D721Med (cell line): ENCODE data around the gene IRGC.

Experiments used
- DNase-seq: peaks from one replicate; pipeline ENCODE4 v3.0.0; 2011; ENCODE audit warnings: low spot score; ENCODE audit not compliant: insufficient read length
- FAIRE-seq: peaks from 2 replicates; lab custom pipeline; 2011; peaks lifted over from hg19 to GRCh38; lab: Jason Lieb, UNC
- TF ChIP-seq, protein P1 (sequence below): IDR thresholded peaks from 2 replicates; pipeline ENCODE4 v1.5.1; 2012; ENCODE audit warnings: mild to moderate bottlenecking, control low read depth; ENCODE audit not compliant: insufficient read depth; ENCODE audit errors: missing control alignments

The IRGC gene

DNA sequence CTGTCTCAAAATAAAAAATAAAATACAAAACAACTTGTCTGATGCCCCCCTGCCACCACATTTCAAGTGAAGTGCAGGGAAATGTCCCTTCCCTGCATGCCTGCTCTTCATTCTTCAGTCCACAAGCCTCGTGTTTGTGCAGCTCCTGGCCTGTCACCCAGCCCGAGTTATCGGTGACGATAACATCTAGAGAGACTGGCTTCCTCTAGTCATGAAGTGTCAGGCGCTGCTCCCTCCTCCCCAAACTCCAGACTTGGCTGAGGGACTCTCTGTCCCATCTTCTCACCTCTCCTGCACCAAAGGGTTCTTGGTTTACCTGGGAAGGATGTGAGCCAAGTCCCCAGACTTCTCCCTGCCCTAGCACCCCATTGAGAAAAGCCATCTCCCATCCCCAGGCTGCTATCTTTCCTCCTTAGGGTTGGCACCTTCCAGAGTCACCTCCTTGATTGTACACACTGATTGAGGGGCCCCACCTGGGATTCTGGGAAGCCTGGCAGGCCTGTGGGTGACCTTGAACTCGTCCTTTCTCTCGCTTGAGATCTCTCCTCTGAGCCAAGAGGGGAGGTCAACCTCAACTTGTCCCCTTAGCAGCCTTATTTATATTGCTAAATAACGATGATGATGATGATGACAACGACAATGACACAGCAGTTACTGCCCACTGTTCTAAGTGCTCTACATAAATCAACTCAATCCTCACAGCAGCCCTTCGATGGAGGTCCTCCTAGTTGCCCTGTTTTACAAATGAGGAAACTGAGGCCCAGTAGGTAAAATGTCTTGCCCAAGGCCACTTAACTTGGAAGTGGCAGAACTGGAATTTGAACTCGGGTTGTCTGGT, 32.8 kb upstream of the IRGC start:
- DNase-seq: no peak
- TF ChIP-seq, protein P1, sequence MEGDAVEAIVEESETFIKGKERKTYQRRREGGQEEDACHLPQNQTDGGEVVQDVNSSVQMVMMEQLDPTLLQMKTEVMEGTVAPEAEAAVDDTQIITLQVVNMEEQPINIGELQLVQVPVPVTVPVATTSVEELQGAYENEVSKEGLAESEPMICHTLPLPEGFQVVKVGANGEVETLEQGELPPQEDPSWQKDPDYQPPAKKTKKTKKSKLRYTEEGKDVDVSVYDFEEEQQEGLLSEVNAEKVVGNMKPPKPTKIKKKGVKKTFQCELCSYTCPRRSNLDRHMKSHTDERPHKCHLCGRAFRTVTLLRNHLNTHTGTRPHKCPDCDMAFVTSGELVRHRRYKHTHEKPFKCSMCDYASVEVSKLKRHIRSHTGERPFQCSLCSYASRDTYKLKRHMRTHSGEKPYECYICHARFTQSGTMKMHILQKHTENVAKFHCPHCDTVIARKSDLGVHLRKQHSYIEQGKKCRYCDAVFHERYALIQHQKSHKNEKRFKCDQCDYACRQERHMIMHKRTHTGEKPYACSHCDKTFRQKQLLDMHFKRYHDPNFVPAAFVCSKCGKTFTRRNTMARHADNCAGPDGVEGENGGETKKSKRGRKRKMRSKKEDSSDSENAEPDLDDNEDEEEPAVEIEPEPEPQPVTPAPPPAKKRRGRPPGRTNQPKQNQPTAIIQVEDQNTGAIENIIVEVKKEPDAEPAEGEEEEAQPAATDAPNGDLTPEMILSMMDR: no peak

DNA sequence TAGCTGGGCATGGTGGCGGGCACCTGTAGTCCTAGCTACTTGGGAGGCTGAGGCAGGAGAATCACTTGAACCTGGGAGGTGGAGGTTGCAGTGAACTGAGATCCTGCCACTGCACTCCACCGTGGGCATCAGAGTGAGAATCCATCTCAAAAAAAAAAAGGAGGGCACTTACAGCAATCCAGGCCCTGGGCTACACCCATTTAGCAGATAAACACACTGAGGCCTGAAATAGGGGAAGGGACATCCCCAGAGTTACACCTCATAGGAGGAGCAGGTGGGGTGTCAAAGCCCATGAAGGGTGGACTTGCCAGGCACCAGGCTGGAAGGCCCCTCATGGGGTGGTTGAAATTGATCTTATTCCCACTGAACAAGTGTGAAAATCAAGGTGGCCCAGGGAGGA, 32.0 kb upstream of the IRGC start:
- FAIRE-seq: no peak
- DNase-seq: no peak
- TF ChIP-seq, protein P1: no peak

More for the DNA sequence above, 32.8 kb upstream of the IRGC start:
- no peak for FAIRE-seq

DNA sequence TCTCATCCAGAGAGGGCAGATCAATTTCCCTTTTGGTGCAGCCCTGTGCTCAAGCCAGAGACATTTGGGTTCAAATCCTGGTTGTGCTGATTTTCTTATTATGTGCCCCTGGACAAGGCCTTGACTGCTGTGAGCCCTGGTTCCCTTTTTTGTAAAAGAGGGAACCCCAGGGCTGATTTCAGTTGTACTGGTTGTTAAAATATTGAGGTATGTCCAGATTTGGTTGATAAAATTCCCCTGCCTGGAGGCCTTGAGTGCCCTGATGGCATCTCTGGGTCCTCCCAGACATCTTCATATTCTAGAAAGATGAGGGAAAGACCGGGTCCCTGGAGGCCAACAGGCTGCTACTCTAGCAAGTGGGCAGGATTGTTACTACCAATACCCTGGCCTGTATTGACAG, 31.6 kb upstream of the IRGC start:
- TF ChIP-seq, protein P1: no peak
- DNase-seq: no peak
- no peak for FAIRE-seq

DNA sequence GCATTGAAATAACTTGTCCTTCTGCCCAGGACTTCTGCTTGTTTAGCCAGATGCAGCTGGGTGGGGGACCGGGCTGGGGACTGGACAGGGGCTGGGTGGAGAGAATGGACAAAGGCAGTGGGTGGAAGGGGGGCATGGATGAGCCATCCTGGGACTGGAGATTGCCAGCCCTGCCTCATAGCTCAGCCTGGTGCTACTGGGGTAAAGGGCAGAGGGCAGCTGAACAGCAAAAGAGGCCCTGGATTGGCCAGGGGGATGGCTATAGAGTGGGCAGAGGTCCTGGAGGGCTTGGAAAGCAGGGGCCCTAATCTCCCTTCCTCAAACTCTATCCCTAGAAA, 28.2 kb upstream of the IRGC start:
- FAIRE-seq: no peak

DNA sequence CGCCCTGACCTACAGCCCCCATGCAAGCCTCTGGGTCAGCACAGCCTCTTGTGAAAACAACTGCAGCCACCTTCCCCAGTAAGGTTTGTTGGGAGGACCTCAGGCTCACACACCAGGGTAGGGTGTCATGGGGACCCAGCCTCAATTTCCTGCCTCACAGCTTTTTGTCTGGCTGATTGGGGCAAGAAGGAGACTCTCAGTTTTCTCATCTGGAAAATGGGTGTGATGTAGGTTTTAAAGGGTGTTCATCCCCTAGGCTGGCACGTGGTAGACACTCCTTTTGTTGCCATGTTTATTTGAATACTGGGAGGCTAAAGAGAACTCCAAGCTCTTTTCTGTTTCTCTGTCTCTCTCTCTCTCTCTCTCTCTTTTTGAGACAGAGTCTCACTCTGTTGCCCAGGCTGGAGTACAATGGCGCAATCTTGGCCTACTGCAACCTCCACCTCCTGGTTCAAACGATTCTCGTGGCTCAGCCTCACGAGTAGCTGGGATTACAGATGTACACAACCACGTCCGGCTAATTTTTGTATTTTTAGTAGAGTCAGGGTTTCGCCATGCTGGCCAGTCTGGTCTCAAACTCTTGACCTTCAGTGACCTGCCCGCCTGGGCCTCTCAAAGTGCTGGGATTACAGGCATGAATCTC, 27.7 kb upstream of the IRGC start:
- FAIRE-seq (no peak), DNase-seq (no peak)
- TF ChIP-seq, protein P1: no peak

More for the DNA sequence above, 28.2 kb upstream of the IRGC start:
- DNase-seq: no peak
- TF ChIP-seq, protein P1: no peak

DNA sequence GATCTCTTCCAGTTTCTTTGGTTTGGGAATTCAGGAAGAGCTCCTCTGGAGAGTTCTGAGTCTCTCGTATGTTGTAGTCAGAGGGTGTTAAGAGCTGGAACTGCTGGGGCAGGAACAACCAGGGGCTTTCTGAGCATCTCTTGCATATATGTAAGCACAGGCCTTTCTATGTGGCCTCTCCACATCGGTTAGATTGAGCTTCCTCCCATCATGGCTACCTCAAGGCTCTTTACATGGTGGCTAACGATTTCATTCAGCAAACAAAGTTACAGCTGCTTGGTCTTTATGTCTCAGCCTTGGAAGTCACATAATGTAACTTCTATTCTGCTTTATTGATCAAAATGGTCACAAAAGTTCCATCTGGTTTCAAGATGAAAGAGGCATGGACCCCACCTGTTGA, 25.4 kb upstream of the IRGC start:
- DNase-seq (no peak), FAIRE-seq (no peak)
- TF ChIP-seq, protein P1: no peak

DNA sequence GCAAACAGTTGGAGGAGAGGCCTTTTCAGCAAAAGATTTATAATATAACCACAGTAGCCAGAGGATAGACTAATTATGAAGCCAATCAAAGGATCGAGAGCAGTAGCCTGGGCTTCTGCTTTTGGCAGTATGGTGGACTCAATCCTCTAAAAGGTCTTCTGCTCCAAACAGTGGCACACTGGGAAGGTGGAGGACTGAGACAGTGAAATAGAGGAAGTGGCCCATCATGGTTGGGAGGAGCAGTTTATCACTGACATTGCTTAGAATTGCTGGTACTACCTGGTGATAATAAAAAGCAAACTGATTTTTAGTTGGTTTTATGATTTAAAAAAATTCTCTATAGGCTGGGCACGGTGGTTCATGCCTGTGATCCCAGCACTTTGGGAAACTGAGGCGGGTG, 25.0 kb upstream of the IRGC start:
- TF ChIP-seq, protein P1: no peak
- no peak for FAIRE-seq
- DNase-seq: no peak
